ENCODE data around the gene TENM3. TPM values are rescaled to one million over a fixed set of nuclear protein-coding genes. Genes with fewer than 3 reads are reported as not detected.
"Not testable (repeated sequence)": the region's sequence is repeated elsewhere in the genome, so short reads cannot be mapped to it uniquely, and the experiment has no call there.

The TENM3 gene
- total RNA-seq, 2 experiments from 2014 or later, result not detected

DNA sequence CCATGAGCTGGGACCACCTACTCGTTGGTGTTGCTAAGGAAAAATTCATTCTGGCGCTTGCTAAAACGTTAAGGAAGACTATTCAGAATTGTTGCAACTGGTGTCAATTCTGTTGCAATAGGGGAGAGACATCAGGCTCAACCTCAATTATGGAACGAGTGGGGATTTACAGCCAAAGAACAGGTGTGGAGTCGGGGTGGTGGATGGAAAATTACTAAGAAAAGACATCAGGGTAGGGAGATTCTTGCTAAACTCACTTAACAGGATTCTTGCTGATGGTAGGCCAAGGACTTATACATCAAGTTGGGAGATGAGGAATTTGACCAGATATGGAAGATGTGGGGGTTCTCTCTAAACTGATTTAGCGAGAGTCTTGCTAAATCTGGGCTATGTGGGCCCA lies 139.7 kb downstream of the TENM3 start:
- intact Hi-C loops (cut with micrococcal nuclease), result no loop called here
- DNase-seq, result no peak
- CTCF ChIA-PET, result no interaction called here
- no peak overlapping the region for H3K27ac Mint-ChIP-seq
- no peak overlapping the region for H3K4me3 Mint-ChIP-seq
- H3K9me3 Mint-ChIP-seq, result no peaks in the 10 kb centered on the region
- no peaks in the 10 kb centered on the region for H3K4me1 Mint-ChIP-seq (ENCODE audit: low read depth)
- peaks cover 4% of the 10 kb centered on the region for H3K27me3 Mint-ChIP-seq (ENCODE audit: low read depth)
- H3K36me3 Mint-ChIP-seq (ENCODE audit: low read depth), result no peaks in the 10 kb centered on the region

DNA sequence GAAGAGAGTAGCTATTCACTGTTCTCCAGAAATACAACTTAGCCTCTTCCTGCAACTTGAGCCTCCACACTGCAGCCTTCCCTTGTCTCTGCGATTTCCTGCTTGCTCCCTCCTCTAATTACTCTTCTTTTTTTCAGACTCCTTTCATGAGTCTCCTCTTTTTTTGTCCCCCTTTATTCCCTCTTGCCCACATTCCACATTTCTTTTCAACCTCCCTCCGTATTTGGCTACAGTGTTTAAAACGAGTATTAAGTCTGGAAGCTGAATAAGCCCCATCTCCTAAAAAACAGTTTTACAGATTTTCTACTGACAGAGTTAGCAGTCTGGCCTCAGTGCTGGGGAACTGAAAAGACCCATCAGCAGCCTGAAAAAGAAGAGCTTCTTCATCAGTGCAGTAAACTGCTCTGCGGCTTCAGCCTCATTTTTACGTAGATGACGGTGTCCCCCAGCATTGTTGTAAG lies 141.5 kb downstream of the TENM3 start:
- no peak overlapping the region for H3K27ac Mint-ChIP-seq
- no peaks in the 10 kb centered on the region for H3K36me3 Mint-ChIP-seq (ENCODE audit: low read depth)
- peaks cover under 1% of the 10 kb centered on the region for H3K27me3 Mint-ChIP-seq (ENCODE audit: low read depth)
- no peaks in the 10 kb centered on the region for H3K9me3 Mint-ChIP-seq
- no peak for DNase-seq
- intact Hi-C loops (cut with micrococcal nuclease), result no loop called here
- H3K4me3 Mint-ChIP-seq, result no peak overlapping the region
- no peaks in the 10 kb centered on the region for H3K4me1 Mint-ChIP-seq (ENCODE audit: low read depth)
- CTCF ChIA-PET, result no interaction called here

DNA sequence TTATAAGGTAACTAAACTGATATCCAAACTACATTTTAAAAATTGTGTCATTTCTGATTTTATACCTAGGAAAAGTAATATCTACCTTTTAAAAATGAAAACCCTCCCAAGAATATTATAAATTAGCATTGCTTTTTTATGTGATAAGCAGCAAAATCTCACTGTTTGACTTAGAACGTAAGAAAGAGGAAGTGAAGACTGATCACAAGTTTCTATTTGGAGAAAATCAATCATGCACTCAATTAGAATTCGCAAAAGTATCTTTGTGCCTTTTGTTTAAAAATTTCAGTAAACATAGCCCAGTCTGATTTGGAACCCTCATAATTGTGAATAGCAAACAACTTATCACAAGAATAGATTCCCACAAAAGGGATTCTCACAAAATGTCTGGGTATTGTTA lies 142.7 kb downstream of the TENM3 start:
- intact Hi-C loops (cut with micrococcal nuclease), result no loop called here
- Mint-ChIP-seq H3K4me1 (ENCODE audit: low read depth) (no peaks in the 10 kb centered on the region), H3K9me3 (no peaks in the 10 kb centered on the region), H3K4me3 (no peak overlapping the region), H3K27ac (no peak overlapping the region), H3K27me3 (ENCODE audit: low read depth) (no peaks in the 10 kb centered on the region), H3K36me3 (ENCODE audit: low read depth) (no peaks in the 10 kb centered on the region)
- no peak for DNase-seq
- CTCF ChIA-PET, result no interaction called here

DNA sequence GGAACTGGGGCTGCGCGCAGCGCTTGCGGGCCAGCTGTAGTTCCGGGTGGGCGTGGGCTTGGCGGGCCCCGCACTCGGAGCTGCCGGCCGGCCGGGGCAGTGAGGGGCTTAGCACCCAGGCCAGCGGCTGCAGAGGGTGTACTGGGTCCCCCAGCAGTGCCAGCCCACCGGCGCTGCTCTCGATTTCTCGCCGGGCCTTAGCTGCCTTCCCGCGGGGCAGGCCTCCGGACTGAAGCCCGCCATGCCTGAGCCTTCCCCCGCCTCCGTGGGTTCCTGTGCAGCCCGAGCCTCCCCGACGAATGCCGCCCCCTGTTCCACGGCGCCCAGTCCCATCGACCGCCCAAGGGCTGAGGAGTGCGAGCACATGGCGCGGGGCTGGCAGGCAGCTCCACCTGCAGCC lies 143.4 kb downstream of the TENM3 start:
- H3K27ac Mint-ChIP-seq; H3K36me3 Mint-ChIP-seq (ENCODE audit: low read depth); DNase-seq; CTCF ChIA-PET; H3K9me3 Mint-ChIP-seq; H3K27me3 Mint-ChIP-seq (ENCODE audit: low read depth); H3K4me3 Mint-ChIP-seq; intact Hi-C loops (cut with micrococcal nuclease); H3K4me1 Mint-ChIP-seq (ENCODE audit: low read depth): not testable (repeated sequence)

DNA sequence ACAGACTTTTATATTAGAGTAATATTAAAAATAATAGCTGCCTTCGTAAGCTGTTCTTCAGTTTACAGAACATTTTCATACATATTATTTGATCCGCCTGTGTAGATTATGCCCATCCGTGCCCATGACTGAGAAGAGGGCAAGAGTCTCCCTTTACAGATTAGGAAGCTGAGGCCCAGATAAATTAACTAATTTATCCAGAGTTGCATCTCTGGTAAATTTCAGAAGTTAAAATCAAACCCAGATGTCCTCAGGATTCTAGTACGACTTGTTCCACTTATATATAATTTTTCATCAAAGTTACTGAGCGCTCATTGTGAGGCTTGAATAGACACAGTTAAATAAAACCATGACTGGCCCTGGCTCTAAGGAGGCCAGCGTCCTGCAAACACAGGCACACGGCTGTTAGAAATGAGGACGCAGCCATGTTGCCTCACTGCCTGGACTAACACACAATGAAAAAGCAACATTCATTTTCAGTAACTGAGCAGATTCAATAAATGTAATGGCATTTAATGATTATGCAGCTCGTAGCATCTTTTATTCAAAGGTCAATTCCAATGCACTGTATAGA lies 148.0 kb downstream of the TENM3 start:
- Mint-ChIP-seq H3K4me1 (ENCODE audit: low read depth) (no peaks in the 10 kb centered on the region), H3K27ac (no peak overlapping the region), H3K27me3 (ENCODE audit: low read depth) (no peaks in the 10 kb centered on the region), H3K36me3 (ENCODE audit: low read depth) (no peaks in the 10 kb centered on the region), H3K9me3 (no peaks in the 10 kb centered on the region), H3K4me3 (no peak overlapping the region)
- no peak for DNase-seq
- CTCF ChIA-PET, result no interaction called here
- intact Hi-C loops (cut with micrococcal nuclease), result no loop called here

DNA sequence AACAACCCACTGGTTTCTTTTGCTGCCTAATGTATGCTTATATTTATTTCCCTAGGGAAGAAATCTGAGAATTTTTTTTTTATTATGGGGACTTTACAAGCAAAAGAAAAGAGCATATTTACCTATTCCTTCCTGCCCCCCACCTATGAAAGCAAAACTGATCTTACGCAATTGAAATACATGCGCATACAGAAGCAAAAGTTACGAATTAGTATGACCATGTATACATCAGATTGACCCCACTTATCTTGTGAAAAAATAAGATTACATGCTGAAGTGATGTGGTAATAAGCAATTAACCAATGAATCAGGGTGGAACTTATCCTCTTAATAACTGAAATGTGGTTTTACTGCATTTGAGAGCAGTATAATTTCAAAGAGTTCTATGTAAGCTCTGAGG lies 151.0 kb downstream of the TENM3 start:
- DNase-seq, result no peak
- peaks cover 2% of the 10 kb centered on the region for H3K27me3 Mint-ChIP-seq (ENCODE audit: low read depth)
- CTCF ChIA-PET, result no interaction called here

DNA sequence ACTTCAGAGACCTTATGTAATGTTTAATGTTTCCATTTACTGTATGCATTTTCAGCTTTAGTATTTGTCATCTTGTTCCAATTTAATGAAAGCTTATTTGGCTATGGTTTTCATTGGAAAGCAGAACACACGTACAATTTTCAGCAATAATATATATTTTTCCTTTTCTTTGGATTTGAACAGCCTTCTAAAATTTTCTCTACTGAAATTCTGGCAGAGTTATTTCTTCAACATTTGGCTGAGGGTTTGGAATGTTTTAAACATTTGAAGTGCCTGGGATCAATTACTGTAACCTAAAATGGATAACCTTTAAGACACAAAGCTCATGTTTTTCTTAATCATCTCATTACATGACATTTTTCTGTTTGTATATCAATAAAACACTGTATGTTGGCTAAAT lies 156.9 kb downstream of the TENM3 start:
- H3K27me3 Mint-ChIP-seq (ENCODE audit: low read depth), result peaks cover 3% of the 10 kb centered on the region
- intact Hi-C loops (cut with micrococcal nuclease), result no loop called here
- H3K4me1 Mint-ChIP-seq (ENCODE audit: low read depth), result no peaks in the 10 kb centered on the region
- CTCF ChIA-PET, result no interaction called here
- H3K27ac Mint-ChIP-seq, result no peak overlapping the region
- DNase-seq, result no peak
- H3K4me3 Mint-ChIP-seq, result no peak overlapping the region
- H3K9me3 Mint-ChIP-seq, result no peaks in the 10 kb centered on the region
- H3K36me3 Mint-ChIP-seq (ENCODE audit: low read depth), result no peaks in the 10 kb centered on the region

More for the DNA sequence above, 151.0 kb downstream of the TENM3 start:
- no peaks in the 10 kb centered on the region for H3K4me1 Mint-ChIP-seq (ENCODE audit: low read depth)
- H3K4me3 Mint-ChIP-seq, result no peak overlapping the region
- H3K9me3 Mint-ChIP-seq, result no peaks in the 10 kb centered on the region
- H3K36me3 Mint-ChIP-seq (ENCODE audit: low read depth), result no peaks in the 10 kb centered on the region
- H3K27ac Mint-ChIP-seq, result no peak overlapping the region
- intact Hi-C loops (cut with micrococcal nuclease), result no loop called here

DNA sequence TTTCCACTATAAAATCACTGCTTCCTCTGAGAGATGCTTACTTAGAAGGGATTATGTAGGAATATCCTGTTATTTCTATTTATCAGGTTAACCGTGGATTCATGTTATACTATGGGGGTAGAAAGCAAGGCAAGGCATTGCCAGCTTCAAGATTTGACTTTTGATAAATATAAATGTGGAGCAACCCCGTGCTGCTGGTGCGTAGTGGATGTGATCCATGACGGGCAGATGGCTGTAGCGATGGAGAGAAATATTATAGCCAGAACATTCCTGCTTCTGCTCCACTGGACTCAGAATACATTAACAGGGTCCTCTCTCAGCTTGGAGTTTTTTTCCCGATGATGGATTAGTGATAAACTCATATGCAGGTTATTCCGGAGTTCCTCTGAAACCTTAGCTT lies 157.6 kb downstream of the TENM3 start:
- no peak overlapping the region for H3K27ac Mint-ChIP-seq
- H3K4me1 Mint-ChIP-seq (ENCODE audit: low read depth), result no peaks in the 10 kb centered on the region
- H3K9me3 Mint-ChIP-seq, result no peaks in the 10 kb centered on the region
- no peak overlapping the region for H3K4me3 Mint-ChIP-seq
- intact Hi-C loops (cut with micrococcal nuclease), result no loop called here
- H3K36me3 Mint-ChIP-seq (ENCODE audit: low read depth), result no peaks in the 10 kb centered on the region
- DNase-seq, result no peak
- CTCF ChIA-PET, result no interaction called here
- H3K27me3 Mint-ChIP-seq (ENCODE audit: low read depth), result peaks cover 5% of the 10 kb centered on the region

DNA sequence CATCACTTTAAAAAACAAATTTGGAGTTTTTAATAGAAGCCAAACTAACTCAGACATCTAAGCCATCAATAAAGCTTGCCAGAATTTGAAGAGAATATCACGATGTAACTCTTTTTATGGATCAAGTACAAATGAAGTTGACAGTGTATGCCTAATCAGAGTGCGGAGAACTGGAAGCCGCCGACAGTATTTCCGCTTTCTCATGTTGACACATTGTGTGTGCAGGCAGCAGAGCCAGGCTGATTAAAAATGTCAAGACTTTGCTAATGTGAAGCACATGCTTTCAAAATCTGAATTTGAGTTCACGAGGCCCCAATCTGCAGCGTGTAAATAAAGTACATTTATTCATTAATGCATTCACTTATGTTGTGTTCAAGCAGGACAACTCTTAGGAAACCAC lies 161.2 kb downstream of the TENM3 start:
- DNase-seq, result no peak
- peaks cover 4% of the 10 kb centered on the region for H3K27me3 Mint-ChIP-seq (ENCODE audit: low read depth)
- H3K36me3 Mint-ChIP-seq (ENCODE audit: low read depth), result no peaks in the 10 kb centered on the region
- no peaks in the 10 kb centered on the region for H3K9me3 Mint-ChIP-seq
- no peaks in the 10 kb centered on the region for H3K4me1 Mint-ChIP-seq (ENCODE audit: low read depth)
- intact Hi-C loops (cut with micrococcal nuclease), result no loop called here
- no peak overlapping the region for H3K4me3 Mint-ChIP-seq
- CTCF ChIA-PET, result no interaction called here
- no peak overlapping the region for H3K27ac Mint-ChIP-seq

DNA sequence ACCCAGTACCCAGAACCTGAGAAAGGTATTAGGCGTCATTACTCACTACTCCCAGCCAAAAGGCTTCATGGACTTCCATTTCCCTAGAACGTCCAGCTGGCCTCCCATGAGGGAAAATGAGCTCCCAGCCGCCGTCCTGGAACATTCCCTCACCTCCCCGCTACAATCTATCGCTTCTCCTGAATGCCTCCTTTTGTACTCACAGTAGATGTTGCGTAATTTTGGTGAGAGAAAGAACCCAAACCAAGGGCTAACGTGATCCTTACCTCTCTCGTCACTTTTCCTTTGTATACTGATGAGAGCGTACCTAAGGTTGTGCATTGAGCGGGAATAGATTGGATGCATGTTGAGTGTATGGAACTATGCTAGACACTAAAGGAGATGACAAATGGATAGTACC lies 161.9 kb downstream of the TENM3 start:
- H3K27me3 Mint-ChIP-seq (ENCODE audit: low read depth), result peaks cover 4% of the 10 kb centered on the region
- intact Hi-C loops (cut with micrococcal nuclease), result no loop called here
- H3K27ac Mint-ChIP-seq, result no peak overlapping the region
- H3K4me3 Mint-ChIP-seq, result no peak overlapping the region
- no peaks in the 10 kb centered on the region for H3K9me3 Mint-ChIP-seq
- CTCF ChIA-PET, result no interaction called here
- DNase-seq, result no peak
- no peaks in the 10 kb centered on the region for H3K36me3 Mint-ChIP-seq (ENCODE audit: low read depth)
- no peaks in the 10 kb centered on the region for H3K4me1 Mint-ChIP-seq (ENCODE audit: low read depth)

DNA sequence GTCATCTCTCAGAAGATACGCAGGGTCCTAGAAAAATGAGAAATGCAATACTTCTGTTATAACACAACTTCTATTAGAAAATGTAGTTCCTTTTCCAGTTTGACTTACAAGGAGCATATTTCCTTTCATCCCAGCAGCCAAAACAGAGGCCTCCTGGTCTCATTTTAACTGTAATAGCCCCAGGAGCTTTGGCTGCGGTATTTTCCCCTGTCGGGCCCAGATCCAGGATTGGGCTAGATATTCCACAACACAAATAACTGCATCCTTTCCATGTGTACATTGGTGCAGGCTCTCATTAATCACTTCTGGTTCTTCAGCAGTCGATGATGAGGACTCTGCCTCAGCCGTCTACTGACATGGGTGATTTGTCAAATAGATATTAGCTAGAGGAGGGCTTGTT lies 166.1 kb downstream of the TENM3 start:
- Mint-ChIP-seq H3K27ac (no peak overlapping the region), H3K36me3 (ENCODE audit: low read depth) (no peaks in the 10 kb centered on the region), H3K4me1 (ENCODE audit: low read depth) (no peaks in the 10 kb centered on the region), H3K27me3 (ENCODE audit: low read depth) (peaks cover 2% of the 10 kb centered on the region), H3K9me3 (peaks cover 9% of the 10 kb centered on the region), H3K4me3 (no peak overlapping the region)
- CTCF ChIA-PET, result no interaction called here
- DNase-seq, result no peak
- intact Hi-C loops (cut with micrococcal nuclease), result no loop called here

DNA sequence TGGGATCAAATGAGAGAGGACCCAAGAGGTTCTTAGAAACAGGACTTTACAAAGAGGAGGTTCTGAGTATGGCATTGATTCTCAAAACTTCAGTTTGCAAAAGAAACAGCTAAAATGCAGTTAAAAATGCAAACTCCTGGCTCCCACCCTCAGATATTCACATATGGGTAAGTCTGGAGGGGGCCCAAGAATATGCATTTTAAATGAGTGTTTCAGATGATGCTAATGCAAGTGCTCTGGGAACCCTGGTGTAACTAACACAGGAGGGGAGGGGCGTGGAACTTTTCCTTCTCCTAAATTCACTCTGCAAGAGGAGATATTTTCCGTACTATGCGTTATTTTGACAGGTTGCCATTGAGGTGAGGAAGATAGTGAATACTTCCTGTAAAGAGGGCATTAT lies 168.2 kb downstream of the TENM3 start:
- Mint-ChIP-seq H3K27ac (no peak overlapping the region), H3K4me1 (ENCODE audit: low read depth) (no peaks in the 10 kb centered on the region), H3K4me3 (no peak overlapping the region), H3K27me3 (ENCODE audit: low read depth) (no peaks in the 10 kb centered on the region), H3K36me3 (ENCODE audit: low read depth) (no peaks in the 10 kb centered on the region), H3K9me3 (peaks cover 9% of the 10 kb centered on the region)
- intact Hi-C loops (cut with micrococcal nuclease), result no loop called here
- CTCF ChIA-PET, result no interaction called here
- no peak for DNase-seq

DNA sequence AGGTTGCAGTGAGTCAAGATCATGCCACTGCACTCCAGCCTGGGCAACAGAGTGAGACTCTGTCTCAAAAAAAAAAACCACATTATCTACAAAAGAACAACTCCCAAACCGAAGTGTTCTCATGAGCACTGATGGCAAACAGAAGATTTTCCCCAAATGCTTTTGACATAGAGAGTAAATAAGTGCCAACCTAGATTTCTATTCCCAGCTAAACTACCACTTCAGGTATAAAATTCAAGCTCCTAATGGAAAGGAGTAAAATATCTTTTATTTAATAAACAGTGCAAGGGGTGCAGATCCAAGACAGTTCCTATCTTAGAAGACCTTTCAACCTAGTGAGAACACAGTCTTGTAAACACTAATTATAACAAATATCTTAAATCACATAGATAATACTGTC lies 170.3 kb downstream of the TENM3 start:
- CTCF ChIA-PET, result interaction anchor here (0.6 to 0.7 kb wide), 2 partner anchors 660 to 852 kb away, joined by 3 to 5 read pairs; no protein-coding TSS in a partner anchor
- DNase-seq, result no peak
- Mint-ChIP-seq H3K27ac (no peak overlapping the region), H3K4me3 (no peak overlapping the region), H3K27me3 (ENCODE audit: low read depth) (no peaks in the 10 kb centered on the region), H3K36me3 (ENCODE audit: low read depth) (no peaks in the 10 kb centered on the region), H3K9me3 (peaks cover 11% of the 10 kb centered on the region), H3K4me1 (ENCODE audit: low read depth) (no peaks in the 10 kb centered on the region)
- intact Hi-C loops (cut with micrococcal nuclease), result no loop called here

DNA sequence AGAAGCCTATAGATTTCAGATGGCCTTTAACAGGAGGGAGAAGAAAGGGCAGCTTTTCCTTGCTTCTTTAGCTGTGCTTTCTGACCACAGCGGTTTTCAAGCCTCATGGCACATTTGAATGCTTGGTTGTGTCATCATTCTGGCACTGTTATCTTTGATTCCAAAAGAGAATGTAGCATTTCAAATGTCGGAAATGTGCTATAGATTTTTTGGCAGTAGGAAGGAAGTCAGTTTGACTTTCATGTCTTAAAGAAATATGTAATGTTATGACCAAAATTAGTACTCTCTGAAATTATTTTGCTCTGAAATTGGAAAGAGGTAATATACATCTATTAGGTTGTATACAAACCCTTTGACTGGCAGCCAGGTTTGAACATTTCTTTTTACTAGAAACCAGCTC lies 171.9 kb downstream of the TENM3 start:
- no peak overlapping the region for H3K27ac Mint-ChIP-seq
- H3K27me3 Mint-ChIP-seq (ENCODE audit: low read depth), result no peaks in the 10 kb centered on the region
- CTCF ChIA-PET, result interaction anchor here (0.5 kb wide), 1 partner anchor 1129 kb away, joined by 3 read pairs; no protein-coding TSS in a partner anchor

More for the DNA sequence above, 171.9 kb downstream of the TENM3 start:
- no peak for DNase-seq
- intact Hi-C loops (cut with micrococcal nuclease), result no loop called here
- H3K4me3 Mint-ChIP-seq, result no peak overlapping the region
- peaks cover 11% of the 10 kb centered on the region for H3K9me3 Mint-ChIP-seq
- H3K36me3 Mint-ChIP-seq (ENCODE audit: low read depth), result no peaks in the 10 kb centered on the region
- no peaks in the 10 kb centered on the region for H3K4me1 Mint-ChIP-seq (ENCODE audit: low read depth)
